ENCODE data around the gene CCNYL1. TPM values are rescaled to one million over a fixed set of nuclear protein-coding genes. Genes with fewer than 3 reads are reported as not detected.

CCNYL1 gene
- total RNA-seq, 6 donors from 2014 or later = 10.9 to 27.0 (median 19.2) TPM

GRCh38 chr2:207673431-207673830 is 38.0 kb upstream of the CCNYL1 start:
- Histone ChIP-seq H3K27ac (no peak overlapping the region), H3K36me3 (no peaks in the 10 kb centered on the region), H3K9me3 (no peaks in the 10 kb centered on the region), H3K27me3 (no peaks in the 10 kb centered on the region), H3K4me3 (no peak overlapping the region), H3K4me1 (no peaks in the 10 kb centered on the region)
- DNase-seq (no peak), ATAC-seq (ENCODE audit: low FRiP score in 2 of 2) (no peak)
- WGBS, 2 donors = 78 to 91% methylated on average over 1 to 2 of the region's 2 CpGs
- no peak for TF ChIP-seq POLR2A (IDR thresholded peaks at IDR 0.05)
- TF ChIP-seq EP300 (IDR thresholded peaks at IDR 0.05) = no peak
- no peak for TF ChIP-seq POLR2AphosphoS5 (IDR thresholded peaks at IDR 0.05)
- TF ChIP-seq, protein P1, sequence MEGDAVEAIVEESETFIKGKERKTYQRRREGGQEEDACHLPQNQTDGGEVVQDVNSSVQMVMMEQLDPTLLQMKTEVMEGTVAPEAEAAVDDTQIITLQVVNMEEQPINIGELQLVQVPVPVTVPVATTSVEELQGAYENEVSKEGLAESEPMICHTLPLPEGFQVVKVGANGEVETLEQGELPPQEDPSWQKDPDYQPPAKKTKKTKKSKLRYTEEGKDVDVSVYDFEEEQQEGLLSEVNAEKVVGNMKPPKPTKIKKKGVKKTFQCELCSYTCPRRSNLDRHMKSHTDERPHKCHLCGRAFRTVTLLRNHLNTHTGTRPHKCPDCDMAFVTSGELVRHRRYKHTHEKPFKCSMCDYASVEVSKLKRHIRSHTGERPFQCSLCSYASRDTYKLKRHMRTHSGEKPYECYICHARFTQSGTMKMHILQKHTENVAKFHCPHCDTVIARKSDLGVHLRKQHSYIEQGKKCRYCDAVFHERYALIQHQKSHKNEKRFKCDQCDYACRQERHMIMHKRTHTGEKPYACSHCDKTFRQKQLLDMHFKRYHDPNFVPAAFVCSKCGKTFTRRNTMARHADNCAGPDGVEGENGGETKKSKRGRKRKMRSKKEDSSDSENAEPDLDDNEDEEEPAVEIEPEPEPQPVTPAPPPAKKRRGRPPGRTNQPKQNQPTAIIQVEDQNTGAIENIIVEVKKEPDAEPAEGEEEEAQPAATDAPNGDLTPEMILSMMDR (IDR thresholded peaks at IDR 0.05) = no peak

DNA sequence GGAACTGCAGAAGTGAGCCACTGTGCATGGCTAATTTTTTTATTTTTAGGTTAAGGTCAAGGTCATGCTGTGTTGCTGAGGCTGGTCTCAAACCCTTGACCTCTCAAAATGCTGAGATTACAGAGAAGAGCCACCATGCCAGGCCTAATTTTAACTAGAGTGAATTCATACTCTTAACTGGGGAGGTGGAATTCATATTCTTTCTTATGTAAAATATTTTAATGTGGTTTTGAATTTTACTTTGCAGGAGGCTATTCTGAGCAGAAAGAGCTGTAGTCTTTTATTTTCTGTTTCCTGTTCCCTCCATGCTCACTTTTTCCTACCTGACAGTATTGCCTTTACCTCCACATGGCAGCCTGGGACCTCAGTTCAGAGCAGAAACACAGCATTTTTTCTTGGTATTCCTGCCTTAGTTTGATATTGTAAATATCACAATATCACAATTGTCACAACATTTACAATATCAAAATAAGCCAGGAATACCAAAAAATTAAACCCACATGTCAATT is 37.1 kb upstream of the CCNYL1 start:
- ATAC-seq (ENCODE audit: low FRiP score in 2 of 2) (no peak), DNase-seq (no peak)
- Histone ChIP-seq H3K27me3 (no peaks in the 10 kb centered on the region), H3K4me1 (no peaks in the 10 kb centered on the region), H3K4me3 (no peak overlapping the region), H3K27ac (no peak overlapping the region), H3K36me3 (no peaks in the 10 kb centered on the region), H3K9me3 (no peaks in the 10 kb centered on the region)
- no peak for TF ChIP-seq EP300 (IDR thresholded peaks at IDR 0.05)
- TF ChIP-seq POLR2A (IDR thresholded peaks at IDR 0.05) = no peak
- no peak for TF ChIP-seq POLR2AphosphoS5 (IDR thresholded peaks at IDR 0.05)
- TF ChIP-seq, protein P1 (IDR thresholded peaks at IDR 0.05) = no peak

DNA sequence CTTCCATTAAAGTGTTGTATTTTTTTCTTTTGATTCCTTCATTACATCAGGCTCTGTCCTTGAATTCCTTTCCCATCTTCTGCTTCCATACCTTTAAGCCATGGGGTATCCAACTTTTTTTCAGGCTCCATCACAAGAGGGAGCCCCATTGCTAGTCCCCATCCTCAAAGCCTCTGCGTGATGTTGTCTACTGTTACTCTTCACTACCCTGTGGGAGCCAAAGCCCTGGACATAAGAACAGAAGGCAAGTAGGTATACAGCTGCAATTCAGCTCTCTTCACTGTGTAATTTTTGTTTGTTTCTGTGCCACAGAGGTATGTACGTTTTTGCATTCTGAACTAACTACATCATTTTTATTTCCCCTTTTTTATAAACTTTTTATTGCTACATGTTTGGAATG is 36.6 kb upstream of the CCNYL1 start:
- H3K9me3 ChIP-seq = no peaks in the 10 kb centered on the region
- WGBS, 2 donors = 65 to 74% methylated on average over 2 of the region's 2 CpGs
- H3K36me3 ChIP-seq = no peaks in the 10 kb centered on the region
- no peaks in the 10 kb centered on the region for H3K4me1 ChIP-seq
- DNase-seq = no peak
- TF ChIP-seq POLR2AphosphoS5 (IDR thresholded peaks at IDR 0.05) (no peak), EP300 (IDR thresholded peaks at IDR 0.05) (no peak), POLR2A (IDR thresholded peaks at IDR 0.05) (no peak)
- TF ChIP-seq, protein P1 (IDR thresholded peaks at IDR 0.05) = no peak
- ATAC-seq (ENCODE audit: low FRiP score in 2 of 2) = no peak
- no peaks in the 10 kb centered on the region for H3K27me3 ChIP-seq
- no peak overlapping the region for H3K4me3 ChIP-seq
- H3K27ac ChIP-seq = no peak overlapping the region

DNA sequence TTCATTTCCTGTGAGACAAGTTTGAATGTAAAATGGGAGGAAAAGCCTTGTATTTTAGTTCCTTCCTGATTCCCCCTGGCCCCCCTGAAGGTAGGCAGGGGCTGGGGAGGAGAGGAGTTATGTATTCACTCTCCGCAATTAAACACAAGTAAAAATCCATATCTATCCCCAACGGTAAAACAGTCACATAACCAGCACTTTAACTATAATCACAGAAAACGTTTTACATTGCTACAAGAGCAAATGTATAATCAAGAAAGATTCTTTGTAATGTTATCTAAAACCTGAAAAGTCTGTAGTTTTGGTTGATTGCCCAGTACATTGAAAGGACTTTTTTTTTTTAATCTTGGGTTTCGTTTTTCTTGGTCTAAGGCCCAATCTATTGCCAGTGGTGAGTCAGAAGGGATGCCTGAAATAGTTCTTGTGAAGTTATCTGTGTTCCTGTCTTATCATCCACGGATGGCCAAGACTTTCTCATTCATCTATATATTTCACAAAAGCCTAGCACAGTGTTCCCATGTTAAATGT is 34.5 kb upstream of the CCNYL1 start:
- no peaks in the 10 kb centered on the region for H3K9me3 ChIP-seq
- H3K36me3 ChIP-seq = no peaks in the 10 kb centered on the region
- TF ChIP-seq POLR2AphosphoS5 (IDR thresholded peaks at IDR 0.05) = no peak
- TF ChIP-seq, protein P1 (IDR thresholded peaks at IDR 0.05) = no peak
- H3K4me3 ChIP-seq = no peak overlapping the region
- H3K27ac ChIP-seq = no peak overlapping the region
- no peaks in the 10 kb centered on the region for H3K27me3 ChIP-seq
- ATAC-seq (ENCODE audit: low FRiP score in 2 of 2) = peak in 1 of 2 donors; percentile 21
- DNase-seq = no peak
- no peaks in the 10 kb centered on the region for H3K4me1 ChIP-seq
- 37 to 40% methylated on average over 5 of the region's 5 CpGs for WGBS, 2 donors

GRCh38 chr2:207681431-207681830 is 30.0 kb upstream of the CCNYL1 start:
- peak overlapping the region in 3 of 4 donors; percentile 28 to 29 (median 28) for H3K4me3 ChIP-seq
- WGBS, 2 donors = 29 to 74% methylated on average over 13 to 34 of the region's 52 CpGs
- no peaks in the 10 kb centered on the region for H3K4me1 ChIP-seq
- no peaks in the 10 kb centered on the region for H3K36me3 ChIP-seq
- no peaks in the 10 kb centered on the region for H3K27me3 ChIP-seq
- peak in 1 of 2 donors; percentile 84 for DNase-seq
- no peak overlapping the region for H3K27ac ChIP-seq
- ATAC-seq (ENCODE audit: low FRiP score in 2 of 2) = peak in 1 of 2 donors; percentile 23
- no peaks in the 10 kb centered on the region for H3K9me3 ChIP-seq
- TF ChIP-seq POLR2A (IDR thresholded peaks at IDR 0.05) = no peak
- TF ChIP-seq, protein P1 (IDR thresholded peaks at IDR 0.05) = no peak
- TF ChIP-seq POLR2AphosphoS5 (IDR thresholded peaks at IDR 0.05) = no peak
- no peak for TF ChIP-seq EP300 (IDR thresholded peaks at IDR 0.05)
